Liver (tissue), 9 donors: Measurements from ENCODE around the gene NHSL2. TPM values are rescaled to one million over a fixed set of nuclear protein-coding genes. Genes with fewer than 3 reads are reported as not detected.

Experiments used
- DNase-seq: peaks from one replicate; pipeline ENCODE4 v3.0.0-alpha.2; 2017; ENCODE audit warnings: low spot score
- H3K27ac ChIP-seq, 2 donors: one replicate each; pipeline ENCODE4 v1.7.0; 2013; ENCODE audit warnings: inconsistent platforms in 2 of 2, low read length in 2 of 2, control low read depth in 1 of 2, low read depth in 1 of 2, mild to moderate bottlenecking in 1 of 2
- H3K27me3 ChIP-seq, 4 donors: one replicate each; pipeline versions ENCODE4 v1.6.1 to v1.7.0; 2013; ENCODE audit warnings: low read length in 3 of 4, inconsistent platforms in 1 of 4, mild to moderate bottlenecking in 1 of 4, moderate library complexity in 1 of 4; ENCODE audit not compliant: control insufficient read depth in 4 of 4, insufficient read depth in 4 of 4
- H3K36me3 ChIP-seq, 4 donors: one replicate each; pipeline versions ENCODE4 v1.6.1 to v1.7.0; 2013; ENCODE audit warnings: low read length in 3 of 4, mild to moderate bottlenecking in 3 of 4, low read depth in 1 of 4, moderate library complexity in 1 of 4; ENCODE audit not compliant: control insufficient read depth in 4 of 4, insufficient read depth in 3 of 4
- H3K4me1 ChIP-seq, 4 donors: one replicate each; pipeline versions ENCODE4 v1.6.1 to v1.7.0; 2013; ENCODE audit warnings: low read length in 3 of 4, mild to moderate bottlenecking in 3 of 4, moderate library complexity in 1 of 4; ENCODE audit not compliant: control insufficient read depth in 4 of 4, insufficient read depth in 4 of 4
- H3K4me3 ChIP-seq, 3 donors: one replicate each; pipeline versions ENCODE4 v1.6.1 to v1.7.0; 2013; ENCODE audit warnings: low read length in 3 of 3, control low read depth in 1 of 3, low read depth in 1 of 3, mild to moderate bottlenecking in 1 of 3
- H3K9ac ChIP-seq, 2 donors: one replicate each; pipeline ENCODE4 v1.7.0; 2013; ENCODE audit warnings: low read length in 2 of 2, mild to moderate bottlenecking in 2 of 2, moderate library complexity in 2 of 2, control low read depth in 1 of 2, low read depth in 1 of 2
- H3K9me3 ChIP-seq, 4 donors: one replicate each; pipeline versions ENCODE4 v1.6.1 to v1.7.0; 2013; ENCODE audit warnings: low read length in 3 of 4; ENCODE audit not compliant: control insufficient read depth in 4 of 4
- CTCF ChIP-seq: fragments of 150-350 bp; IDR thresholded peaks from 2 replicates; pipeline ENCODE4 v1.5.1; 2017; ENCODE audit warnings: improper control_type of control experiment, low read depth, low read length; ENCODE audit not compliant: missing input control
- EGR1 ChIP-seq, 2 donors: IDR thresholded peaks; 2 replicates each; pipeline ENCODE4 v1.6.1; 2016 to 2018; ENCODE audit warnings: antibody characterized with exemption in 2 of 2, low read depth in 2 of 2
- HNF4A ChIP-seq, 2 donors: conservative IDR thresholded peaks; 2 replicates each; pipeline ENCODE4 v1.6.1; 2016; ENCODE audit warnings: antibody characterized with exemption in 2 of 2, mild to moderate bottlenecking in 2 of 2
- MAX ChIP-seq: IDR thresholded peaks from 2 replicates; pipeline ENCODE4 v1.6.1; 2016; ENCODE audit warnings: antibody characterized with exemption
- NR2F2 ChIP-seq: IDR thresholded peaks from 2 replicates; pipeline ENCODE4 v1.6.1; 2016; ENCODE audit warnings: antibody characterized with exemption
- RAD21 ChIP-seq, 2 donors: IDR thresholded peaks; 2 replicates each; pipeline ENCODE4 v1.6.1; 2016; ENCODE audit warnings: antibody characterized with exemption in 2 of 2, mild to moderate bottlenecking in 2 of 2
- RXRA ChIP-seq, 2 donors: IDR thresholded peaks; 2 replicates each; pipeline ENCODE4 v1.6.1; 2017 to 2018; ENCODE audit warnings: antibody characterized with exemption in 2 of 2, mild to moderate bottlenecking in 1 of 2
- SP1 ChIP-seq: IDR thresholded peaks from 2 replicates; pipeline ENCODE4 v1.6.1; 2018; ENCODE audit warnings: antibody characterized with exemption, mild to moderate bottlenecking
- TAF1 ChIP-seq: conservative IDR thresholded peaks from 2 replicates; pipeline ENCODE4 v1.6.1; 2016; ENCODE audit warnings: antibody characterized with exemption, mild to moderate bottlenecking
- YY1 ChIP-seq: IDR thresholded peaks from 2 replicates; pipeline ENCODE4 v1.6.1; 2016; ENCODE audit warnings: antibody characterized with exemption, mild to moderate bottlenecking
- ZBTB33 ChIP-seq: IDR thresholded peaks from 2 replicates; pipeline ENCODE4 v1.6.1; 2016; ENCODE audit warnings: antibody characterized with exemption
- WGBS: extraction: QIAGEN DNeasy Blood & Tissue Kit; methylation state at CpG from one replicate; pipeline ENCODE4 v1.1.7; 2013; 5-methylcytosine and 5-hydroxymethylcytosine counted together
- polyA plus RNA-seq, 2 donors: library from polyadenylated mRNA; stranded (reverse) in 1 of 2; unstranded in 1 of 2; fragments of 200-250 nt in 1 of 2; fragments of >200 nt in 1 of 2; fragmentation: Nextera tagmentation in 1 of 2; extraction: Ambion mirVana in 1 of 2; gene quantifications; one replicate each; pipeline versions ENCODE4 v1.2.1 to v1.2.3, GENCODE V29; 2013 to 2015
- total RNA-seq, 2 donors: library from RNA; depleted of rRNA; stranded (reverse); fragments of >200 nt; gene quantifications; one replicate each; pipeline ENCODE4 v1.2.3, GENCODE V29; 2014
- TF ChIP-seq, protein P1 (sequence below): IDR thresholded peaks from 2 replicates; pipeline ENCODE4 v1.6.1; 2016; ENCODE audit warnings: antibody characterized with exemption, mild to moderate bottlenecking
- TF ChIP-seq, protein P2 (sequence below): IDR thresholded peaks from 2 replicates; pipeline ENCODE4 v1.6.1; 2016; ENCODE audit warnings: antibody characterized with exemption
- donor health status: healthy.
- donor health status: healthy.
- donor health status: healthy.
- donor health status: healthy.
- donor health status: healthy.

NHSL2 gene
- total and polyA plus RNA-seq, 4 donors: 0.45 to 1.3 (median 1.1) TPM

- H3K9ac ChIP-seq: no peak overlapping the region
- DNase-seq: no peak
- H3K9me3 ChIP-seq: no peaks in the 10 kb centered on the region
- H3K36me3 ChIP-seq: no peaks in the 10 kb centered on the region
- no peak overlapping the region for H3K27ac ChIP-seq
- WGBS: 66% methylated on average over 15 of the region's 15 CpGs
- H3K4me1 ChIP-seq: no peaks in the 10 kb centered on the region
- TF ChIP-seq RAD21 (IDR thresholded peaks at IDR 0.05): peak in 1 of 2 donors; percentile 22
- TF ChIP-seq RXRA (IDR thresholded peaks at IDR 0.05): no peak
- H3K27me3 ChIP-seq: peaks cover 0 to 2% (median 0%) of the 10 kb centered on the region in 4 donors
- no peak overlapping the region for H3K4me3 ChIP-seq
Measured at GRCh38 chrX:71870208-71871098, 40.2 kb upstream of the NHSL2 start.

- Histone ChIP-seq H3K4me1 (no peaks in the 10 kb centered on the region), H3K27ac (no peak overlapping the region), H3K36me3 (no peaks in the 10 kb centered on the region), H3K9me3 (no peaks in the 10 kb centered on the region), H3K4me3 (no peak overlapping the region), H3K9ac (no peak overlapping the region), H3K27me3 (peaks cover 0 to 2% (median 0%) of the 10 kb centered on the region in 4 donors)
- no peak for TF ChIP-seq ZBTB33
- TF ChIP-seq CTCF: no peak
- TF ChIP-seq TAF1: no peak
- TF ChIP-seq EGR1 (IDR thresholded peaks at IDR 0.05; ENCODE audit: low read depth in 2 of 2): no peak
- DNase-seq: no peak
- 80% methylated on average over 6 of the region's 6 CpGs for WGBS
Measured at GRCh38 chrX:71871367-71871766, 39.3 kb upstream of the NHSL2 start.

- H3K27ac ChIP-seq: no peak overlapping the region
- no peak overlapping the region for H3K4me3 ChIP-seq
- H3K9ac ChIP-seq: no peak overlapping the region
- DNase-seq: no peak
- H3K36me3 ChIP-seq: no peaks in the 10 kb centered on the region
- H3K27me3 ChIP-seq: peaks cover 0 to 2% (median 0%) of the 10 kb centered on the region in 4 donors
- no peaks in the 10 kb centered on the region for H3K9me3 ChIP-seq
- H3K4me1 ChIP-seq: no peaks in the 10 kb centered on the region
- WGBS: 95% methylated on average over 53 of the region's 53 CpGs
- no peak for TF ChIP-seq TAF1
- TF ChIP-seq NR2F2: no peak
- no peak for TF ChIP-seq HNF4A (conservative IDR thresholded peaks at IDR 0.05)
- no peak for TF ChIP-seq MAX
- no peak for TF ChIP-seq CTCF
- TF ChIP-seq, protein P1, sequence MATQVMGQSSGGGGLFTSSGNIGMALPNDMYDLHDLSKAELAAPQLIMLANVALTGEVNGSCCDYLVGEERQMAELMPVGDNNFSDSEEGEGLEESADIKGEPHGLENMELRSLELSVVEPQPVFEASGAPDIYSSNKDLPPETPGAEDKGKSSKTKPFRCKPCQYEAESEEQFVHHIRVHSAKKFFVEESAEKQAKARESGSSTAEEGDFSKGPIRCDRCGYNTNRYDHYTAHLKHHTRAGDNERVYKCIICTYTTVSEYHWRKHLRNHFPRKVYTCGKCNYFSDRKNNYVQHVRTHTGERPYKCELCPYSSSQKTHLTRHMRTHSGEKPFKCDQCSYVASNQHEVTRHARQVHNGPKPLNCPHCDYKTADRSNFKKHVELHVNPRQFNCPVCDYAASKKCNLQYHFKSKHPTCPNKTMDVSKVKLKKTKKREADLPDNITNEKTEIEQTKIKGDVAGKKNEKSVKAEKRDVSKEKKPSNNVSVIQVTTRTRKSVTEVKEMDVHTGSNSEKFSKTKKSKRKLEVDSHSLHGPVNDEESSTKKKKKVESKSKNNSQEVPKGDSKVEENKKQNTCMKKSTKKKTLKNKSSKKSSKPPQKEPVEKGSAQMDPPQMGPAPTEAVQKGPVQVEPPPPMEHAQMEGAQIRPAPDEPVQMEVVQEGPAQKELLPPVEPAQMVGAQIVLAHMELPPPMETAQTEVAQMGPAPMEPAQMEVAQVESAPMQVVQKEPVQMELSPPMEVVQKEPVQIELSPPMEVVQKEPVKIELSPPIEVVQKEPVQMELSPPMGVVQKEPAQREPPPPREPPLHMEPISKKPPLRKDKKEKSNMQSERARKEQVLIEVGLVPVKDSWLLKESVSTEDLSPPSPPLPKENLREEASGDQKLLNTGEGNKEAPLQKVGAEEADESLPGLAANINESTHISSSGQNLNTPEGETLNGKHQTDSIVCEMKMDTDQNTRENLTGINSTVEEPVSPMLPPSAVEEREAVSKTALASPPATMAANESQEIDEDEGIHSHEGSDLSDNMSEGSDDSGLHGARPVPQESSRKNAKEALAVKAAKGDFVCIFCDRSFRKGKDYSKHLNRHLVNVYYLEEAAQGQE: no peak
- TF ChIP-seq SP1: no peak
- TF ChIP-seq, protein P2, sequence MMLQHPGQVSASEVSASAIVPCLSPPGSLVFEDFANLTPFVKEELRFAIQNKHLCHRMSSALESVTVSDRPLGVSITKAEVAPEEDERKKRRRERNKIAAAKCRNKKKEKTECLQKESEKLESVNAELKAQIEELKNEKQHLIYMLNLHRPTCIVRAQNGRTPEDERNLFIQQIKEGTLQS: no peak
- TF ChIP-seq RAD21 (IDR thresholded peaks at IDR 0.05): no peak
- no peak for TF ChIP-seq YY1
Measured at GRCh38 chrX:71872542-71873458, 37.8 kb upstream of the NHSL2 start.
